ENCODE data around the gene BTG4. TPM values are rescaled to one million over a fixed set of nuclear protein-coding genes. Genes with fewer than 3 reads are reported as not detected.

BTG4 gene
- total RNA-seq, 1 donor from 2014 or later = not detected

DNA sequence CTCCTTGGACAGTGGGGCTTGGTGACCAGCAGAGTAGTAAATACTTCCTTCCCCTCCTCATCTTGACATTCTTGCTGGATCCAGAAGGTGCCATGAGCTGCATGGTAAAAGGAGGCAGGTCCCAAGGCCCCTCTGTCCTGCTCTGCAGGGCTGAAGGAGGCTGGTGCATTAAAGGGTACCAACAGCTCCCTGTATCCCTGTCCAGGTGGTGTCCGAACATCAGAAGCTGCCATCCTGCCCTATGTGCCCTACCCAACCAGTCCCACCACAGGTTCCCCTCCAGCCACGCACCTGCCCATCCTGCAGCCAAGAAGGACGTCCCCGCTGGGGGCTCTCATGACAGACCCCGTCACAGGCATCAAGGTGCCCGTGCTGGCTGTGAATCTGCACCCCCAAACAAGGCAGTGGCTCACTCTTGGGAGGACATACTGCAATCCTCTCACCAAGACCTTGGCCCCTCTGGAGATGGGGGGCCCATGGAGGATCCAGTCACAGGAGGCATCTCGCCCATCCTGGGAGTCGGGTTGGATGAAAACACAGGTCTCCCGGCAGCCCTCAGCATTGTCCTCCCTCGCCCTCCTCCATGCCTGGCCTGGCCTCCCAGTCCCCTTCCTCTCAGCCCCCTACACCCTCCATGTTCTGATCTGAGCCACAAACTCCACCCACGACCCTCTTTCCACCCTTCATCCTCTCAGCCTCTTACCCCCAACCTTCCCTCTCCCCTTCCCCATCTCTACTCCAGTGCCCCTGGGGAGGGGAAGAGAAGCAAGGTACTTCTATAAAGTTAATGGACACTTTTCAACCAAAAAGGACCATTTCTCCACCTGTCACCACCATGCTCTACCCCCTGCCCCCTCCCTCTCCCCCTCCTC lies 55.1 kb downstream of the BTG4 start:
- intact Hi-C loops (cut with DNase I) = no loop called here
- no peak for TF ChIP-seq CTCF (IDR thresholded peaks at IDR 0.05)

GRCh38 chr11:111456086-111456858 lies 55.9 kb downstream of the BTG4 start:
- Histone ChIP-seq H3K36me3 (no peaks in the 10 kb centered on the region), H3K4me1 (no peaks in the 10 kb centered on the region), H3K27ac (no peak overlapping the region), H3K9me3 (no peaks in the 10 kb centered on the region), H3K27me3 (no peaks in the 10 kb centered on the region), H3K4me3 (no peak overlapping the region)
- no peak for TF ChIP-seq CTCF (IDR thresholded peaks at IDR 0.05)
- intact Hi-C loops (cut with DNase I) = no loop called here
- DNase-seq (ENCODE audit: low spot score in 2 of 2) = no peak

More for the DNA sequence above, 55.1 kb downstream of the BTG4 start:
- Histone ChIP-seq H3K27ac (no peak overlapping the region), H3K4me3 (no peak overlapping the region), H3K36me3 (no peaks in the 10 kb centered on the region), H3K27me3 (no peaks in the 10 kb centered on the region), H3K9me3 (no peaks in the 10 kb centered on the region), H3K4me1 (no peaks in the 10 kb centered on the region)
- DNase-seq (ENCODE audit: low spot score in 2 of 2) = no peak

GRCh38 chr11:111455291-111456085 lies 56.7 kb downstream of the BTG4 start:
- Histone ChIP-seq H3K4me3 (no peak overlapping the region), H3K36me3 (no peaks in the 10 kb centered on the region), H3K27ac (no peak overlapping the region), H3K27me3 (no peaks in the 10 kb centered on the region), H3K4me1 (no peaks in the 10 kb centered on the region), H3K9me3 (no peaks in the 10 kb centered on the region)
- no peak for DNase-seq (ENCODE audit: low spot score in 2 of 2)
- intact Hi-C loops (cut with DNase I) = no loop called here
- TF ChIP-seq CTCF (IDR thresholded peaks at IDR 0.05) = no peak

- no peaks in the 10 kb centered on the region for H3K4me1 ChIP-seq
- no peaks in the 10 kb centered on the region for H3K9me3 ChIP-seq
- no peaks in the 10 kb centered on the region for H3K36me3 ChIP-seq
- TF ChIP-seq CTCF (IDR thresholded peaks at IDR 0.05) = peak in 2 of 3 experiments; percentile 14 to 27
- H3K27me3 ChIP-seq = no peaks in the 10 kb centered on the region
- intact Hi-C loops (cut with DNase I) = no loop called here
- H3K27ac ChIP-seq = no peak overlapping the region
- no peak overlapping the region for H3K4me3 ChIP-seq
- DNase-seq (ENCODE audit: low spot score in 2 of 2) = no peak
These were observed 57.5 kb downstream of the BTG4 start for GRCh38 chr11:111454561-111455192.
